GM18951 (cell line): Measurements from ENCODE around the gene ARL14.

Experiments
- POLR2A ChIP-seq: IDR thresholded peaks from 4 replicates; pipeline ENCODE4 v1.6.1; 2011; ENCODE audit warnings: mild to moderate bottlenecking; ENCODE audit not compliant: insufficient read length, insufficient read depth; ENCODE audit errors: extremely low read depth
- in situ Hi-C: fragments of 300-500 bp; cut with MboI; formaldehyde crosslinking; loops from one replicate; pipeline ENCODE4 v1.12.0; 2022; ENCODE audit warnings: low sequenced_read_pairs, mixed read lengths, inconsistent platforms; ENCODE audit not compliant: unreplicated experiment

The ARL14 gene

GRCh38 chr3:160691151-160691550, 14.2 kb downstream of the ARL14 start:
- no peak for TF ChIP-seq POLR2A
- in situ Hi-C loops: no loop called here

- TF ChIP-seq POLR2A: no peak
- in situ Hi-C loops: no loop called here
Observed at GRCh38 chr3:160691962-160692361, 15.0 kb downstream of the ARL14 start.

GRCh38 chr3:160693191-160693590, 16.2 kb downstream of the ARL14 start:
- in situ Hi-C loops: no loop called here
- no peak for TF ChIP-seq POLR2A

- TF ChIP-seq POLR2A: no peak
- in situ Hi-C loops: no loop called here
Observed at GRCh38 chr3:160694345-160694744, 17.4 kb downstream of the ARL14 start.

- TF ChIP-seq POLR2A: no peak
- in situ Hi-C loops: no loop called here
Observed at GRCh38 chr3:160695003-160695402, 18.0 kb downstream of the ARL14 start.

- TF ChIP-seq POLR2A: no peak
- in situ Hi-C loops: no loop called here
Observed at GRCh38 chr3:160695915-160696327, 19.0 kb downstream of the ARL14 start.

- in situ Hi-C loops: no loop called here
- no peak for TF ChIP-seq POLR2A
Observed at GRCh38 chr3:160697637-160698380, 20.8 kb downstream of the ARL14 start.

GRCh38 chr3:160698599-160699195, 21.7 kb downstream of the ARL14 start:
- TF ChIP-seq POLR2A: no peak
- in situ Hi-C loops: no loop called here

GRCh38 chr3:160701490-160701889, 24.5 kb downstream of the ARL14 start:
- in situ Hi-C loops: loop anchor here (25.0 kb wide), 1 partner anchor 236 kb away; no protein-coding TSS in a partner anchor
- no peak for TF ChIP-seq POLR2A

GRCh38 chr3:160702290-160702689, 25.3 kb downstream of the ARL14 start:
- in situ Hi-C loops: loop anchor here (25.0 kb wide), 1 partner anchor 235 kb away; no protein-coding TSS in a partner anchor

GRCh38 chr3:160703974-160704373, 27.0 kb downstream of the ARL14 start:
- in situ Hi-C loops: loop anchor here (25.0 kb wide), 1 partner anchor 233 kb away; no protein-coding TSS in a partner anchor
- TF ChIP-seq POLR2A: no peak

More at GRCh38 chr3:160702290-160702689, 25.3 kb downstream of the ARL14 start:
- no peak for TF ChIP-seq POLR2A

- in situ Hi-C loops: loop anchor here (25.0 kb wide), 1 partner anchor 230 kb away; no protein-coding TSS in a partner anchor
Observed at GRCh38 chr3:160707187-160707794, 30.3 kb downstream of the ARL14 start.

GRCh38 chr3:160709477-160710182, 32.7 kb downstream of the ARL14 start:
- in situ Hi-C loops: loop anchor here (25.0 kb wide), 1 partner anchor 228 kb away; no protein-coding TSS in a partner anchor
- no peak for TF ChIP-seq POLR2A

More at GRCh38 chr3:160707187-160707794, 30.3 kb downstream of the ARL14 start:
- TF ChIP-seq POLR2A: no peak

- in situ Hi-C loops: loop anchor here (25.0 kb wide), 1 partner anchor 224 kb away; no protein-coding TSS in a partner anchor
Observed at GRCh38 chr3:160713144-160713543, 36.2 kb downstream of the ARL14 start.
